ENCODE measurements around the gene COL4A1.

The COL4A1 gene

DNA sequence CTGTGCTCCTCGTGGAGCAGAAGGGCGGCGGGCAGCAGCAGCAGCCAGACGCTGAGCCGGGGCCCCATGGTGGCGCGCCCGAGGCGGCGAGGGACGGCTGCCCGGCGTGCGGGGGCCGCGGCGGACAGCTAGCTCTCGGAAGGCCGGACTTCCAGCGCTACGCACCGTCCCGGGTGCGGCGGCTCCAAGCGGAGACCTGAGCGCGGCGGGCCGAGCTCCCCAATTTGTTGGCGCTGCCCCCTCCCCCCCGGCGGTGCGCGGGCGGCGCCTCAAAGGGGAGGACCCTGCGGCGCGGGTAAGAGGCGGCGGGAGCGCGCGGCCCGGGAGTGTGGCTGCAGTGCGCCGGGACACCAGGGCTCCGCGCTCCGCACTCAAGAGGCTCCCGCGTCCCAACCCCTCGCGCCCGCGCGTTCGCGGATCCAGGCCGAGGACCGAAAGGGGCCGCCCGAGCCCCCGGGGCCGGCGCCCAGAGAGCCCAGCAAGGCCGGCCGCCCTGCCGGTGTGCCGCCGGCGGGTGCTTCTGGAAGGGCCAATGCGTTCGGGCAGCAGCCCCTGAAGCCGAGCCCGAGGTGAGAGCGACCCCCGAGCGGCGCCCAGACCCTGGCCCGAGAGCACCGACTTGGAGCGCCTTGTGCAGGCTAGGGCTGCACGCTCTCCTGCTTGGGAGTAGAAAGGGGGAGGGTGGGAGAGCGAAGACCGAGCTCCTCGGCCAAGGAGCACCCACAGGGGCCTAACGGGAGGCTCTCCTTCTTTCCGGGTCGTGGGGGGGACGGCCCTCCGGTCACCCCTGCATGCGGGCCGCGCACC lies at the start of gene COL4A1, which contains the start of gene COL4A2:
Gene COL4A1 (minus strand): TSS at position 198 of the 807 bp plus-strand sequence. CDS start 130 bp downstream, at position 68.
Gene COL4A2 (plus strand): TSS at position 325 of the 807 bp plus-strand sequence. CDS start 620 bp downstream, outside the sequence.
- peak; percentile 81 for DNase-seq (ENCODE audit: low spot score)

DNA sequence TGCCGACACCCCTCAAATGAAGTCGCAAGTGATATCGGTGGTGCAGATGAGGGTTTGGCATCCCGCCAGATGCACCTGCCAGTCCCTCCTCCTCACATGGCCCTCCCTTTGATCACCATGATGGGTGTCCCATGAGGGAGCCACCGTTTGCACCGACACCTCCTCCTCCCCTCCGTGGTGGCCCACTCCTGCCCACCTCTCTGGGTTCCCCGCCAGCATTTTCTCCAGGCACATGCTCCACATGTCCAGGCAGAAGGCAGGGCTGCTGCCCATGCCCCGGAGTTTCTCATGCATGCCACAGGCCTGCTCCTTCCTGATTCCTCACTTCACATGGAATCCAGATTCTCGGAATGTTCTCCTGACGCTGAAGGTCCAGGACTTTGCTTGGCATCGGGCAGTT lies 49.4 kb upstream of the COL4A1 start:
- DNase-seq (ENCODE audit: low spot score): no peak

- no peak for DNase-seq (ENCODE audit: low spot score)
Observed at GRCh38 chr13:110354715-110355473, 47.9 kb upstream of the COL4A1 start.

GRCh38 chr13:110354123-110354627 lies 47.2 kb upstream of the COL4A1 start:
- DNase-seq (ENCODE audit: low spot score): no peak

- no peak for DNase-seq (ENCODE audit: low spot score)
Observed at GRCh38 chr13:110353339-110353977, 46.5 kb upstream of the COL4A1 start.

GRCh38 chr13:110352735-110353134 lies 45.8 kb upstream of the COL4A1 start:
- no peak for DNase-seq (ENCODE audit: low spot score)

DNA sequence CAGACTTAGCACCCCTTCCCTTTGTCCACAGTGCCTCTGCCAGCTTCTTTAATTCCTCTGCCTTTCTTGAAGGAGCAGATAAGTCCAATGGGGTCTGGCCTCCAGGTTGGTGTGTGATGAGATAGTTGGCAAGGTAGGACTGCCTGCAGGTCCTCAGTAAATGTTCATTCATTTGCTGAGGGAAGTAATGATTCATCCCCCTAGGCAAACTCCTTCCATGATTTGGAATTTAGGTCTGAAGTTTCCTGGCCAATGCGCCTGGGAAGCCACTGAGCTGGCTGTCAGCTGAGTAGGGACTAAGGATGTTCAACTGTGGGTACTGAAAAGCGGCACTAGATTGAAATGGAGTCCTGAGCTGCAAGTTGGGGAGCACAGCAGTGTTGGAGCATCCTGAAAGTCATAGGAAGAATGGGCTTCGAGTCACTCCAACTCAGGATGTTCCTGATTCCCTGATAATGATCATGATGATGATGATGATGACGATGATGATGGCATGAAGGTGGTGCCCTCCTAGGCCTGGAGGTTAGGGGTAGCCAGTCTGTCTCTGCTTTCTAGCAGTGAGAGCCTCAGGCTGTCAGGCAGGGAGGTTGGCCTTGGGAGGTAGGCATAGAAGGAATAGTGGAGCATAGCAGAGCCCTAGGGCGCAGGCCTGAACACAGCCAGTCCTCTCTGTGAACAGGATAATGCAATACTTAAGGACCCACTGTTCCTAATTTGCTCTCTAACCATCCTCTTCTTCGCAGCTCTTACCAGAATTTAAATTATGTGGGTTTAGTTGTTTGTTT lies 44.9 kb upstream of the COL4A1 start:
- no peak for DNase-seq (ENCODE audit: low spot score)

- DNase-seq (ENCODE audit: low spot score): no peak
Observed at GRCh38 chr13:110350509-110350908, 43.6 kb upstream of the COL4A1 start.

DNA sequence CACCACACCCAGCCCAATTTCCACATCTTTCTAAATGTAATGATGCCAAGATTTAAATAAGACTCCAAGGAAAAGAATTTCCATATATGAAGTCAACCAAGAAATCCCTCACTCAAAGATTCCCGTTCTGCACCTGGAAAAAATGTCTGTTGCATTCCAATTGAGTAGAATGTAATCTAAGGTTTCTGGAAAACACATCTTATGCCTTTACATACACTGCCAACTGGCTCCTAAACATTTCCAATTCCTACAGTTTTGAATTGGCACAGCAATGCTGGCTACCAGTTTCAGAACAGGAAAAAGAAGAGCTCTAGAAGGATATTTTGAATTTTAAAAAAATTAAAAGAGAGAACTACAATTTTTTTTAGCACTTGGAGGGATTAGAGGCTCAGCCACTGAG lies 43.1 kb upstream of the COL4A1 start:
- no peak for DNase-seq (ENCODE audit: low spot score)

DNA sequence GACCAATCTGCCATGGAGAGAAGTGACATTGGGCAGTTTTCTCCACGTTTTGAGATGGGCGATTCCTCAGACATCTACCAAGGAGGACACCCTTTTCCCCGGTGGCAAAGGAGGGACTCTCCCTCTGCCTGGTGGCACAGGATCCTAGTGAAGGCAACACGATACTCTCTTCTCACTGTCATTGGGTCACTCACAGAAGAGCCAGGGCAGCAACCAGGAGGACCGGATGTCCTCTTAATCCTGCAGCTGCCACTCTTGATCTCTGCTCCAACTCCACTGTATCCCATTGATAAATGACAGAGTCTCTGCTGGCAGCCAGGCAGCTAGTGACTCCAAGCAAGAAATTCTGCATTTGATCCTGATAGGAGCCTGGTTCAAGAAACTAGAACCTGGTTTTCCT lies 42.3 kb upstream of the COL4A1 start:
- DNase-seq (ENCODE audit: low spot score): no peak

GRCh38 chr13:110348309-110349105 lies 41.5 kb upstream of the COL4A1 start:
- no peak for DNase-seq (ENCODE audit: low spot score)

DNA sequence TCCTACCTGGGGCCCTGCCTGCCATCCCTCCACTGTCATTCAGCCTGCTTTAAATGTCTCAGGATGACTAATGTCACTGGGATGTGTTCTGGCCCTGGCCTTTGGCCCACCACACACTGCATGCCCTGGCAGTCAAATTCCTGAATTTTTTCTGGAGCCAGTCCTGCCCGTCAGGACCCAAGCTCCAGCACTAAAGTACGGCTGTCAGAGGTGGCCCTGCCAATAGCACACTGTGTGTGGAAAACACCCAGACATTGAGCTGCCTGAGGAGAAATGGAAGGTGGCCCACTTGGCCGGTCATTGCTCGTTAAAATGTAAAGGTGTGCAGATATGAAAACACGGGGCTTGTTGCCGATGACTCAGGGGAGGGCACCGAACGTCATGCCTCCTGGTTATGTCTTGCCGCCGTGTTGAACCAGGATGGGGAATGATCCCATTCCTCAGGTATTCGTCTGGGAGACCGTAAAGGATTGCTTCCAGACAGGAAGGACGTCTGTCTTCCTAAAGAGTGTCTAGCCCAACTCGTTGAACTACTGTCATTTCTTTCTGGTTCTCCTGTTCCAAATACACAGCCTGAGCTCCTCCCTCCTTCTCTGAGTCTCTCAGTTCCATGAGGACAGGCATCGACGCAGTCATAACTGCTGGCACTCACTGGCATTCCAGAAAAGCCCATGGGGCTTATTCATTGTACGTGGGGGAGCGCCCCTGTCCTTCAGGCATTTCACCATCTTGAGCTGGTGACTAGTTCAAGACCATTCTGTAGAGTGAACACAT lies 40.8 kb upstream of the COL4A1 start:
- DNase-seq (ENCODE audit: low spot score): peak; percentile 88

- no peak for DNase-seq (ENCODE audit: low spot score)
Observed at GRCh38 chr13:110347088-110347487, 40.1 kb upstream of the COL4A1 start.

GRCh38 chr13:110346661-110347067 lies 39.7 kb upstream of the COL4A1 start:
- no peak for DNase-seq (ENCODE audit: low spot score)

GRCh38 chr13:110345701-110346100 lies 38.7 kb upstream of the COL4A1 start:
- no peak for DNase-seq (ENCODE audit: low spot score)

GRCh38 chr13:110345266-110345665 lies 38.3 kb upstream of the COL4A1 start:
- no peak for DNase-seq (ENCODE audit: low spot score)

DNA sequence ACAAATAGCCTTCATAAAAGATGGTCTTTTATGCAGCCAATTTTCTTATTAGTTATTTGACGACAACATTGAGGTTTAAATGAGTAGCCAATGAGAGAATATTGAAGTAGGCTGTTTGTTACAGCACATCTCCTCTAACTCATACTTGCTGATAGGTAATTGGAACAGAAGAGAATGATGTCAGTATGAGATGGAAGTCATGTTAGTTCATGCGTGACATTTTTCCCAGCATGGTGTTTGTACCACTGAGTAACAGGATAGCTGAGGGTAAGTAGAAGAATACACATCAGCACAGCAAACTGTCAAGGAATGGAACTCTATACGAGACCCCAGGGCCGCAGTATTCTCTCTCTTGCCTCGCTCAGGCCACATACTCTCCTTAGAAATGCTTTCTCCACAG lies 37.4 kb upstream of the COL4A1 start:
- DNase-seq (ENCODE audit: low spot score): no peak

GRCh38 chr13:110343241-110343865 lies 36.4 kb upstream of the COL4A1 start:
- DNase-seq (ENCODE audit: low spot score): no peak

DNA sequence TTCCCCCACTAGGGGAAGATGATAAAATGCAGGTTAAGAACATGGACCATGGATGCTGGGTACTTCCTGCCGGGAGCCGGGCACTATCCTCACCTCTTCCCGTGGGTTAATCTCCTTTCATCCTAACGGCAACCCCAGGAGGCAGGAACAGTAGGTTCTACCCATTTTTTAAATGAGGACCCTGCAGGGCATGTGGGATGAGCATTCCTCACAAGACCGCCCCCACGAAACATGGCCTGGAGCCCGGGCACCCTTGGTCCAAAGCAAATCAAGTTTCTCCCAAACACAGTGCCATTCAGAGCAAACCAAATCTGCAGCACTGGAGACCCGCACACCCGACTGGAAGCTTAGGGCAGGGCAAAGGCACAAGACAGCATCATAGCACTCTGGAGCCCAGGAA lies 35.5 kb upstream of the COL4A1 start:
- DNase-seq (ENCODE audit: low spot score): no peak
